CD4-positive, alpha-beta T cell treated with Interferon alpha-2 for 1 hour (primary cell): Measurements from ENCODE around the gene CYLD.

Experiments
- DNase-seq, 2 donors: peaks; one replicate each; pipeline ENCODE4 v3.0.0-alpha.2; 2020 to 2022

Gene CYLD

DNA sequence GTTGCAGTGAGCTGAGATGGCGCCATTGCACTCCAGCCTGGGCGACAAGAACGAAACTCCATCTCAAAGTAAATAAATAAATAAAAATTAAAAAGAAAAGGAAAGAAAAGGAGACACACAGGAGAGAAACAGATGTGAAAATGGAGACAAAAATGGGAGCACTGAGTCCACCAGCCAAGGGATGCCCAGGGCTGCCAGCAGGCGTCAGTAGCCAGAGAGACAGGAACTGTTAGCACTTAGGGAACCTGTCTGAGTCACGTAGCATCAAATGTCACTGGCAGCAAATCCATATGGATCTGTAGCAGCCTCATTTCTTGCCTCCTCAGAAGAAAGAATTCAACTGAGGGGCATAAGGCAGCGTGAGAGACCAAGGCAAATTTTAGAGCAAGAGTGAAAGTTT, 79.7 kb downstream of the CYLD start:
- no peak for DNase-seq

DNA sequence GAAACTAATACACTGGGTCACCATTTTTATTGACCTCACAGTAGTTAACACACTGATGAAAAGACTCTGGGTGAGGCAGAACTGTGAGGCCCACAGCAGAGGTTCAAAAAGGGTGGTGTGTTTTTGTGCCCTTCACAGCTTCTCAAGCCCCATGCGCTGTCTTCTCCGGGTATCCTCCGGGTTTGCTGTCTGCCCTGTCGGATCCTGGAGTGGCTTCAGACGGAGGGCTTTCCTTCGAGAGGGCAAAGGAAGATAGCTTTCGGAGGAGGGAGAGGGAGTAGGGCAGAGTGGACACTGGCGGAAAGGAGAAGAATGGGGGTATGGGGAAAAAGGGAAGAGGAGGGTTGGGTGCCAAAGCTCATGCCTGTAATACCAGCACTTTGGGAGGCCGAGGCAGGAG, 80.8 kb downstream of the CYLD start:
- DNase-seq, result no peak

DNA sequence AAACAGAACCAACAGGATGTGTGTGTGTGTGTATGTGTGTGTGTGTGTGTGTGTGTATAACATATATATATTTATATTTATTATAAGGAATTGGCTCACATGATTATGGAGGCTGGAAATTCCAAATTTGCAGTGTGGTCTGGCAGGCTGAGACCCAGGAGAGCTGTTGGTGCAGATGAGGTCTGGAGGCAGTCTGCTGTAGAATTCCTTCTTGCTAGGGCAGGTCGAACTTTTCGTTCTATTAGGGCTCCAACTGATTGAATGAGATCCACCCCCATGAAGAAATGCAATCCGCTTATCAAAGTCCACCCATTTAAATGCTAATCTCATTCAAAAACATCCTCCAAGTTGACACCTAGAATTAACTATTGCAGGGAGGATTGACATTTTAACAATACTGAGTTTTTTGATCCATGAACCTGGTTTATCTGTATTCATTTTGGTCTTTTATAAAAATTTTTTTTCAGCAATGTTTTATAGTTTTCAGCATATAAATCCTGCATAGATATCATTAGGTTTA, 85.0 kb downstream of the CYLD start:
- no peak for DNase-seq

DNA sequence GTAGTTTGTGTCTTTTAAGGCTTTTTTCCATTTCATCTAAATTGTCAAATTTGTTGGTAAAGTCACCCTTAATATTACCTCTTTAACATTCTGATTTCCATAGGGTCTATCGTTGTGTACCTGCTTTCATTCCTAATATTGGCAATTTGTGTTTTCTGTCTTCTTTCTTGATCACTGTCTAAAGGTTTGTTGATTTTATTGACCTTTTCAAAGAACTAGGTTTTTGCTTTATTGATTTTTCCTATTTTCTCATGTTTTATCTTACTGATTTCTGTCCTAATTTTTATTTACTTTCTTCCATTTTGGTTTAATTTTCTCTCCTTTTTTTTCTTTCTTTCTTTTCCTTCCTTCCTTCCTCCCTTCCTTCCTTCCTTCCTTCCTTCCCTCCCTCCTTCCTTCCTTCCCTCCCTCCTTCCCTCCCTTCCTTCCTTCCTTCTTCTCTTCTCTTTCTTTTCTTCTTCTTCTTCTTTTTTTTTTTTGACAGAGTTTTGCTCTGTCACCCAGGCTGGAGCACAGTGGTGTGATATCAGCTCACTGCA, 86.3 kb downstream of the CYLD start:
- DNase-seq, result no peak

DNA sequence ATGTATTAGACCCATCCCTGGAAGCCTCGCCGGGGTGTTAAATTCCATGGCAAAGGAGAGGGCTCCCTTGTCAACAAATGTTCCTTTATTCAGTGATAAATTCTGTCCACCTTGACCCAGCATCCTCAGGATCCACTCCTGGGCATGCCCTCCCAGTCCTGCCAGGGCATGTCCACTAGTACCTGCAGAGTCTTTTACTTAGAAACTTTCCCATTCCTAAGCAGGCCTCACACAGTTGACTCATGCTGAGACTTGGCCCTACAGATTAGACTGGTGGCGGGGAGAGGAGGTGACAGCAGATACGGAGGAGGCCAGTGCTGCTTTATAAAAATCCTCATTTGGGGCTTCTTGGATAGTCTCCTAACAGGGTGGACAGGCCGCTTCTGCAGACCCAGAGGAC, 88.8 kb downstream of the CYLD start:
- no peak for DNase-seq

DNA sequence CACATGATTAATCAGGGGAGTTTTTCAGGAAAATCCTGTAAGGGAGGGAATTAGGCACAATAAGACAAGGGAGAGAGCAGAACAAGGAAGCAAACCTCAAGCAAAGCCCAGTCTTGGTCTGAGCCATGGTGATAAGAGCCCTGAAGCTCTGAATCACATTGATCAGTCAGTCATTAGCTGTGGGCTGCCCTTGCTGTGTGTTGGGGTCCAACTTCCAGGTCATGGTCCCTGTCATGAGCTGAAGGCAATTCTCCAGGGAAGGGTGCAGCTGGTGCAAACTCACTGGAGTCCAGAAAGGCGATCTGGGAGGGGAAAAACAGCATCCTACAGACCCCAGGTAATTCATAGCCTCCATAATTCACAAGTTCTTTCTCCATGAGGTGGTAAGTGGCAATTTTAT, 89.9 kb downstream of the CYLD start:
- DNase-seq, result no peak

DNA sequence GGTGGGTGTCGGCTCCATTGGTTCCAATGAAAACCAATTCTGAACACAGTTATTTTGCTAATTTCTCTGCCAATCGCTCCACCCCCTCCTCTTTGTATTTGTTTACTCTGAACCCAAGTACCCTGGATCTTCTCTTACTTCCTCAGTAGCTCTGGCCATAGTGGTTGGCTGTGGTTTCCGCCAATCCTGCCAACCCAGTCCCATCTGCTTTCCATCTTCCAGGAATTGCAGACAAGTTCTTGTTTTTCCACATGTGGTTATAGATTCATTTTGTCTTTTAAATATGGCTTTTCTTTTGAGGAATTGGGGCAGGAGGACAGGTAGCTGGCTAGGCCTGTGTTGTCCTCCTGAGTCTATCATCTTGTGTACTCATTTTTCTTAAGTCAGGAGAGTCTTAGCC, 92.0 kb downstream of the CYLD start:
- no peak for DNase-seq

DNA sequence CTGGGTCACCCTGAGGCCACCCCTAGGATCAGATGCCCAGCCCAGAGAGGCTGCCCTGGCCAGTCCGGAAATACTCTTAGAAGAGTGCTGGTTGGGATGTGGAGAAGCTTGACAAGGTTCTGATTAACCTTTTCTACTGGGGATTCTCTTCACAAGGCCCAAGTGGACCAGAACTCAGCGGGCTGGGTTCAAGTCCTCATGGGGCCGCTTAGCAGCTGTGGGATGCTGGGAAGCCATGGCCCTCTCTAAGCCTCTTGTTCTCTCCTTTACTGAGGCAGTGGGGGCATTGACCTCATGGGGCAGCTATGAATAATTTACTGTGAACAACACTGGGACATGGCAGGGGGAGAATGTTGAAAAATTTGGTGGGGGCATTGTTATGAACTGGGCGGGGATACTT, 92.8 kb downstream of the CYLD start:
- no peak for DNase-seq

DNA sequence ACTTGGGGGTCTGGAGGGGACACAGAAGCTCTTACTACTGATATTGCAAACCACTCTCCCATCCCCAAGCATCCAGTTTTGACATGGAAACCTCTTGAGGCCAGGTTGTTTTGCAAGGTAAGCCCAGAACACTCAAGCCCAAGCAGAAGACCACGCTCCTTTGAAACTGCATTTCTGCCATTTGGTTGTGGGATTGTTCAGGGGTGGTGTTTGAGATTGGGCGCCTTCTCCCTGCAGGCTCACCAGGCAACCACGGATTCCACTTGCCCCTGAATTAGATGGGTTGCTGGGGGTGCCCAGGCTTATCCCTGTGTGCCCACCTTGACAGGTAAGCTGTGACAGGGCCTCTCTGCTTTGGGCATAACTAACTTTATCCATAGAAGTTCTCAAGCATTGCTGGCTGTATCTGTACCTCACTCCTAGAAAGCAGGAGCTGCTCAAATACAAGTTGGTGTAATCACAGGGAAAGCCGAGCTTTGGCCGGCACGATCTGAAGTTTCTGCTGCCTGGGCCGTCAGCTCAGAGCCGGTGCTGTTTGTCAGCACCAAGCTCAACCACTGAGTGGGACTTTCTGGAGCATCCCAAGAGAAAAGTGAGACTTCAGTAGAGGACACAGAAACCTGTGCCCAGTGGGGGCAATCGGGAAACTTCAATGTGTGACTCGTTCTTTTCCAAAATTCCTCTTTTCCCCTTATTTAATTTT, 93.6 kb downstream of the CYLD start:
- no peak for DNase-seq

DNA sequence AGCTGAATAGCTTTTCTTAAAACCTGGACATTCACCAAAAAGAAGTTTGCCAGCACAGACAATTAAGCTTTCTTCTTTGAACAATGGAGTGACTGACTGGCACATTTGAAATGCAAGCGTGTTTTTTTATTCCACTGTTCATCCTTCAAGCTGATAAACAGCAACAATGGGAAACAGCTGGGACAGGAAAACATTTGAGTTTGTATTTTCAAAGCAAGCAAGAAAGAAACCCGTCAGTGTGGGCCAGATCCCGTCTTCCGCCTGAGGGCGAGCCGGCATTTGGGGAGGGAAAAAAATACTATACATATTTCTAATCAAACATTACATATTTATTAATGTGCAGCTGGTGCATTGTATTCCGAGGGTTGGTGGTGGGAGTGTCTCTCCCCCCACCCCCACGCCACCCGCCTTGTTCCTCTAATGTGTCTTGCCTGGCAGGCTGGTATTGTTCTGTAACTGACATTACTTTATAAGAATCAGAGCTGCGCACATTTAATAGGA, 94.3 kb downstream of the CYLD start:
- DNase-seq, result no peak

DNA sequence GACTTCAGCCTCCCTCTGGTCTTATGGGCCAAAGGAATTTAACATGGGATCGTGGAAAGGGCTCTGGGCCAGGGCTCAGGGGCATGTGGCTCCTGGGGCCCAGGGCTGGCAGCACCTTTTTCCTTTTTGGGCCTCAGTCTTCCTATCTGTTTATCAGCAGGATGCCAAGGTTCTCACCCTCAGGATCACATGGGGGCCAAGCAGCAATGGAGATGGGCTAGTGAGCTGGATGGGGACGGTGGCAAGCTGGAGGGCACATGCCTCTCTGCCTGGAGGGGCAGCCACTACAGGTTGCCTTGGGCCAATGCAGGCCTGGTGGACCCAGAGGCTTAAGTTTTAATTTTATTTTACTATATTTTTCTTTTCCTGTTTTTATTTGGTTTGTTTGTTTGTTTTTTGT, 95.4 kb downstream of the CYLD start:
- no peak for DNase-seq

DNA sequence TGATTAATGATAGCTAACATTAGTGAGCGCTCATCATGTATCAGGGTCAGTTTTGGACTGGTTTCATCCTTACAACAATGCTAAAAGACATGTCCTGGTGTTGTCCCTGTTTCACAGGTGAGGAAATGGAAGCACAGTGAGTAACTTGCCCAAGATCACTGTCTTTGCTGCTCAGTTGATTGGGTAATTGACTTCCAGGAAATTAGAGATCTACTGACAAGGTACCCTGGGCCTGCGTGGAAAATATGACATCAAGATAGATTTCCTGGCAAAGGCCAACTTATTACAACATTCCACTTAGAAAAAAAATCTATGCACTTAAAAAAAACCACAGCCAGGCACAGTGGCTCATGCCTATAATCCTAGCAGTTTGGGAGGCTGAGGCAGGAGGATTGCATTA, 96.3 kb downstream of the CYLD start:
- DNase-seq, result no peak

DNA sequence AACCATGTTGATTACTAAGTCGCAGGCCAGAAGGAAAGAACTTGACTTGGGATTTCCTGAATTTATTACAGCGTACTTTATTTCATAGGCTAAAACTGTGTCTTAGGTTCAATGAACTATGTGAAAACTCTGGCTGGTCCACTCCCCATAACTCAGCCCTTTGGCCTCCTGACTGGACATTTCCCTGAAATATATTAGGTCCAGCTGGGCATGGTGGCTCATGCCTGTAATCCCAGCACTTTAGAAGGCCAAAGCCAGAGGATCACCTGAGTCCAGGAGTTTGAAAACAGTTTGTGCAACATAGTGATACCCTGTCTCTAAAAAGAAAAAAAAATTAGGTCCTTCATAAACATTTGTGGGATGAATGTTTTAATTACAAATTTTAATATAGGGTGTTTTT, 97.0 kb downstream of the CYLD start:
- DNase-seq, result no peak

DNA sequence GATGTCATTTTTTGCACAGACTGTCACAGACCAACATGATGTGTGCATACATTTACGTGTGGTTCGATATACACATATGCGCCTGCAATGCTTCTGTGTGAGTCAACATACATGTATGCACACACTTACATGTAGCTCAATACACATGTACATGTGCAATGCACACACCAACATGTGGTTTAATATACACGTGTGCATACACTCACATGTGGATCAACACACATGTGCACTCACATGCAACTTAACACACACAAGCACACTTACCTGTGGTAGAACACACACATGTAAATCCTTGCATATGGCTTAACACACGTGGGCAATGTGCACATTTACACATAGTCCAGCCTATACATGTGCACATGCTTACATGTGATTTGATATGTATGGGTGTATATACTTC, 97.5 kb downstream of the CYLD start:
- no peak for DNase-seq

DNA sequence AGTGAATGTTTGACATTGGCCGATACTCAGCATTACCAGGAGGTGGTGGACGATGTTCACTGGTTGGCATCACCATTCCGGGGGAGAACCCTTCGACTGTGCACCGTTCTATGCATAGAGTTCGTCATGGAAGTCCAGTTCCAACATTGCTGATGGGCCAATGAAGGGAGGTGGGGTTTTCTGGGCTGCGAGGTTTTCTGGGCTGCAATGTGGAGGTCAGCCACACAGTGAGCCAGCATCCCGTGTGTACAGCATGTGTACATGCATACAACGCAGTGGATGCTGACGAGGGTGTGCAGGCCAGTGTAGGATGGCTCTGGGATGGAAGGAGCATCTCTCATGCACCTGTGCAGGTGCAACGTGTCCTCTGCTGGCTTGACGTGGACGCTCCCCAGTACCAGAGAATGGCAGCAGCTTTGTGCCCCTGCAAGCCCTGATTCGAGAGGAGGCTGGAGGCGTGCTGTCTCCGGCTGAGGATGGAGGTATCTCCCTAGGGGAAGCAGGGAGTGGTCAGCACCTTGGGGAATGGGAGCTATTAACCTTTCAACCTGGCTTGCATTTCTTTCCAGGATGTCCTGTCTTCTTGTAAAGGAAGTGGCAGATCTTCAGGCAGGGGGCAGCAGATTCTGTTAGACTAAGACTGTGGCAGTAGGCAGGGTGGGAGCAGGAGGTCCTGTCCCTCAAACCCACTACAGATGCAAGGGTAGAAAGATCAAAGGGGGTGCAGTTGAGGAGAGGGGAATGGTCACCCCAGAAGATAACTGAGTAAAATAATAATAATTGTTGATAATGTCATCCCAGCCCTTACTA, 98.2 kb downstream of the CYLD start:
- no peak for DNase-seq

DNA sequence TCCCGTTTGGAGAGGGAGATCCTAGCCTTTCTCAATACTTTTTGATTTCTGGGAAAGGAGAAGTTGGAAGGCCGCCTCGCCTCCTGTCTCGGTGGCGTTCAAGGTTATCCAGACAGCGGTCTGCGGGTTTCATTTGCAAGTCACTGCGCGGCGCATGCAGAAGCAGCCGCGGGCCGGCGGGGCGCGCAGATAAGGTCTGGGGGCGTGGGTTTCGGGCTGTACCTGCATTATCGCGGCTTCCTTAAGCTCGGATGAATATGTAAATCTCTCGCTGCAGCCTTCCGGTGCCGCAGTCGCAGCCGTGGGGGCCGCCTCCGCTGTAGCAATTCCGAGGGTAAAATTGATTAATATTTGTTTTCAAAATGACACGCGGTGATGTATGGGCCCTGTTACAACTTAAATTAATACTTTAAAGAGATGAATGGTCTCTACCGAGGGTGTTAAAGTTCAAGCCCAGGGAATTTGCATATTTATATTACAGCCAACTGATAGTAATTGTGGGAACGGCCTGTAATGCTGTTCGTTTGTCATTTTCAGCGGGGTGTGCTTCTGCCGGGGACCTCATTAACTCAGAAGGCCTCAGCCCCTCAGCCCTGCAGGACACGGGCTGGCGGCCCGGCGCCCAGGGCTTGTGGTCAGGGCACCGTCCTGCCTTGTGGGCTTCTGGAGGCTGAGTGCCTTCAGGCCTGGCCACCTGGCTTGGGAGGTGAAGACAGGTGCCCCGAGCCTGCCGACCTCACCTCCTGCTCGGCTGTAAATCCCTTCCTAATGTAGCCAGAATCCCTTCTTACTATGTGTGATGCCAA, 99.4 kb downstream of the CYLD start:
- DNase-seq, result peak; percentile 27 to 37

DNA sequence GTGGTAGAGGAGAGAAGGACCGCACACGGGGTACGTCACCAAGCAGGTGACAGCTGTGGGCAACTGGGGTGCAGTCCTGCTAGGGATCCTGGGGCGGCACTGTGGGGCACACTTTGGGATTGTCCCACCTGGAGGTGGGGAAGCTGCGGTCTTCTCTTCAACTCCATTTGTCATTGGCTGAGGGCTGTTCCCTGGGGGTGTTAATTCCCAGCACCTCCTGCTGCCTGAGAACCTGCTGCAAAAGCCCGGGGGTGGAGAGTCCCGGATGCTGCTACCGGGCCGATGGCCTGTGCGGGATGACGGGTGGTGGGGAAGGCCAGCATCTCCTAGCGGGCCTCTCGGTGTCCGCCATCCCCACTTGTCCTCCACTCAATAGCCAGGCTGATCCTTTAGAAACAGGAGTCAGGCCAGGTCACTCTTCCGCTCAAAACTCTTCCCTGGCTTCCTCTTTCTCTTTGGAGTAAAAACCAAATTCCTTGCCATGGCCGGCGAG, 100.2 kb downstream of the CYLD start:
- DNase-seq, result no peak

DNA sequence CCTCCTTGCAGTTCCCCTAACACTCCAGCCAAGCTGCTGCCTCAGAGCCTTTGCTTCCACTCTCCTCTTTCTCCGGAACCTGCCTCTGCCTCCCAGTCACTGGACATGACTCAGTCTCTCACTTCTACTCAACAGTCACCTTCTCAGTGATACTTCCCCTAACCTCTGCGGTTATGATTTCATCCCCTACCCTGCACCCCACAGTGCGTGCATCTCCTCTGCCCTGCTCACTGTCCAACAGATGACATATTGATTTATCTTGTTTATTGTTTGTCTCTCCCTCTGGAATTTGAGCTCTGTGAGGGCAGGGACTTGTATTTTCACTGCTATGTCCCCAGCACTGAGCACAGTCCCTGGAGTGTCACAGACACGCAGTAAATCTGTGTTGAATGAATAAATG, 100.7 kb downstream of the CYLD start:
- no peak for DNase-seq

DNA sequence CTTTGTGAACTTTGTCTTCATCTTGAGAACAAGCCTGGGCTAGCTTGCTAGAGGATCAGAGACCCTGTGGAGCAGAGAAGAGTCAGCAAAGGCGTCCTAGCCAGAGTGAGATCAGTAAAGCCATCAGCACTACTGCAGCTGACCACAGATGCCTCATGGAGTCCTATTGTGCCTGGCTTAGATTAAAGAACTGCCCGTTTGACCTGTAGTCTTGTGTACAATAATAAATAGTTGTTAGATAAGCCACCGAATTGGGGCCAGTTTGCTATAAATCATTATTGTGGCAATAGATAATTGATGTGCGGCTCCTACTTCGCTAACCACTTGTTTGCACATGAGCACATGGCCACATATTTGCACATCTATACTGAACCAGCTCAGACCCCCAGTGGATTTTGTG, 103.0 kb downstream of the CYLD start:
- no peak for DNase-seq

DNA sequence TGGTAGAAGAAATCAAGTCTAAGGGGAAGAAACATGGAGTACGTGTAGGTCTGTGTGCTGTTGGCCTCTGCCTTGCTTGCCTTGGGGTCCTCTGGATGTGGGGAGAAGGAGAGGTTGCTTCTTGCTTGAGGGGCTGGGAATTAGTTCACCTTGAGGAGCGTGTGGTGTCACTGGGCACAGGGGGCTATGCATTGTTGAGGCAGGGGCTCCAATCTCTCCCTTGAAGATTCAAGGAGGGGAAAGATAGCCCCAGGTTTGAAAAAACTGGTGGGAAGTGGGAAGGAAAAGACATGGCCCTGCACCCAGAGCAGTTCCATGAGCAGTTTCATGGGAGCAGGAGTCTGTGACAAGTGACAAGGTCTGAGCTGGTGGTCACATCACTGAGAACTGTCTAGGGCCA, 103.4 kb downstream of the CYLD start:
- DNase-seq, result no peak

DNA sequence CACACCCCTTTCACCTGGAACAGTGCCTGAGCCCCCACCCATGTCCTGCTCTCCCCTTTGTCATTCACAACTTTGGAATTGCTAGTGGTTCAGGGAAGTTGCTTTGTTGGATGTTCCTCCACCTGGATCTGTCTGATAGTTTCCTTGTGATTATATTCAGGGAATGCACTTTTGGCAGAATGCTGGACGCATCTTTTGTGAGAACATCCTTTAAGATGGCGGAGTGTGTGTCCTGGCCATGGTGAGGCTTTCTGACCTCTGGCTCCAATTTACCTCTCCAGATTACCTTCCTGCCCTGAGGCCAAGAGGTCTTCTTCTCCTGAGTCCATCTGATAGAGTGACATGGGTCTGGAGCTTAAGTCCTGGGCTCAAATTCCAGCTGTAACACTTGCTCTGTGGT, 104.6 kb downstream of the CYLD start:
- no peak for DNase-seq

DNA sequence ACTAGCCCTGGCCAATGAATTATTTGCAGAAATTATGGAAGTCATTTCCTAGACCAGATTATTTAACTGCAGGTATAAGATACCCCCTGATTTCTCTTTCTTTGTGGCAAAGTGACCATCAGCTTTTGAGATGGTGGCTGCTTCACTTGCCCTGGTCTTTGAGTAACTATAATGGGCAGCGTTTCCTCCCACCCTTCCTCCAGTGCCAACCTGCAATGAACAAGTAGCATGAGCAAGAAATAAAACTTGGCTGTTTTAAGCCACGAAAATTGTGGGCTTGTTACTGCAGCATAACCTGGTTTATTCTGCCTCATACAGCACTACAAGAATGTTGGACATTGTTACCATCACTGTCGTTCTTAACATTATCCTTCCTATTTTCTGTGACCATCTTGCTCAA, 105.3 kb downstream of the CYLD start:
- no peak for DNase-seq
